ENCODE data around the gene PNCK. TPM values are rescaled to one million over a fixed set of nuclear protein-coding genes. Genes with fewer than 3 reads are reported as not detected.
"Not testable (repeated sequence)": the region's sequence is repeated elsewhere in the genome, so short reads cannot be mapped to it uniquely, and the experiment has no call there.

Gene PNCK
- total and polyA plus RNA-seq, 12 donors, result 2.0 to 15.6 (median 5.7) TPM

DNA sequence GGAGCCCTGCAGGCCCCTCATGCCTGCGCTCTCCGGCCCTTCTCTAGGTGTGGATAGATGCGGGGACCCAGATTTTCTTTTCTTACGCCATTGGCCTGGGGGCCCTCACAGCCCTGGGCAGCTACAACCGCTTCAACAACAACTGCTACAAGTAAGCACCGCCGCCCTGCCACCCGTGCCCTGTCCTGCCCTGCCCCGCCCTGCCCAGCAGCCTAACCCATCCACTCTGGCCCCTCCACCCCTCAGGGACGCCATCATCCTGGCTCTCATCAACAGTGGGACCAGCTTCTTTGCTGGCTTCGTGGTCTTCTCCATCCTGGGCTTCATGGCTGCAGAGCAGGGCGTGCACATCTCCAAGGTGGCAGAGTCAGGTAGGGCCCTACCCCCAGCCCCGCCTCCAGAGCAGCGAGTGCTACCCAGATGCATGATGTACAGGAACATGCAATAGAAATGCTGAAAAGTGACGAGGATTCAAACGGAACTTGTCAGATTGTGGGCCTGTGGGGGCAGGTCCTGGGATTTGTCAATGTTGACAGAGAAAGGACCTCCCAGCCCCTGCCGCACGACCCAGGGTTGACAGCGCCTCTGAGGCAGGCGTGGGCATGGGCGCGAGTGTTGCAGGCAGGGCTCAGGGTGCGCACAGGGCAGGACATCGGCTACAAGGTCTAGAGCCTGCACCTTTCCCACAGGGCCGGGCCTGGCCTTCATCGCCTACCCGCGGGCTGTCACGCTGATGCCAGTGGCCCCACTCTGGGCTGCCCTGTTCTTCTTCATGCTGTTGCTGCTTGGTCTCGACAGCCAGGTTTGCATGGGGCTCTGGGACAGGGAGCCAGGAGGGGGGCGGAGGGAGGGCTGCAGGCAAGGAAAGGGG, 19.8 kb upstream of the PNCK start:
- H3K4me1 ChIP-seq, result peaks cover 0 to 23% (median 0%) of the 10 kb centered on the region in 9 donors
- WGBS, 2 donors, result 62 to 74% methylated on average over 20 to 25 of the region's 31 CpGs
- TF ChIP-seq, protein P1, sequence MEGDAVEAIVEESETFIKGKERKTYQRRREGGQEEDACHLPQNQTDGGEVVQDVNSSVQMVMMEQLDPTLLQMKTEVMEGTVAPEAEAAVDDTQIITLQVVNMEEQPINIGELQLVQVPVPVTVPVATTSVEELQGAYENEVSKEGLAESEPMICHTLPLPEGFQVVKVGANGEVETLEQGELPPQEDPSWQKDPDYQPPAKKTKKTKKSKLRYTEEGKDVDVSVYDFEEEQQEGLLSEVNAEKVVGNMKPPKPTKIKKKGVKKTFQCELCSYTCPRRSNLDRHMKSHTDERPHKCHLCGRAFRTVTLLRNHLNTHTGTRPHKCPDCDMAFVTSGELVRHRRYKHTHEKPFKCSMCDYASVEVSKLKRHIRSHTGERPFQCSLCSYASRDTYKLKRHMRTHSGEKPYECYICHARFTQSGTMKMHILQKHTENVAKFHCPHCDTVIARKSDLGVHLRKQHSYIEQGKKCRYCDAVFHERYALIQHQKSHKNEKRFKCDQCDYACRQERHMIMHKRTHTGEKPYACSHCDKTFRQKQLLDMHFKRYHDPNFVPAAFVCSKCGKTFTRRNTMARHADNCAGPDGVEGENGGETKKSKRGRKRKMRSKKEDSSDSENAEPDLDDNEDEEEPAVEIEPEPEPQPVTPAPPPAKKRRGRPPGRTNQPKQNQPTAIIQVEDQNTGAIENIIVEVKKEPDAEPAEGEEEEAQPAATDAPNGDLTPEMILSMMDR (IDR thresholded peaks at IDR 0.05), result no peak
- ATAC-seq (no peak), DNase-seq (no peak)
- H3K36me3 ChIP-seq, result peaks cover 0 to 10% (median 0%) of the 10 kb centered on the region in 9 donors
- intact Hi-C loops (cut with DNase I), result no loop called here
- peak overlapping the region in 1 of 10 donors; percentile 15 for H3K27ac ChIP-seq
- peaks cover 0 to 15% (median 0%) of the 10 kb centered on the region in 7 donors for H3K27me3 ChIP-seq
- H3K9me3 ChIP-seq, result no peaks in the 10 kb centered on the region
- H3K4me3 ChIP-seq, result no peak overlapping the region

DNA sequence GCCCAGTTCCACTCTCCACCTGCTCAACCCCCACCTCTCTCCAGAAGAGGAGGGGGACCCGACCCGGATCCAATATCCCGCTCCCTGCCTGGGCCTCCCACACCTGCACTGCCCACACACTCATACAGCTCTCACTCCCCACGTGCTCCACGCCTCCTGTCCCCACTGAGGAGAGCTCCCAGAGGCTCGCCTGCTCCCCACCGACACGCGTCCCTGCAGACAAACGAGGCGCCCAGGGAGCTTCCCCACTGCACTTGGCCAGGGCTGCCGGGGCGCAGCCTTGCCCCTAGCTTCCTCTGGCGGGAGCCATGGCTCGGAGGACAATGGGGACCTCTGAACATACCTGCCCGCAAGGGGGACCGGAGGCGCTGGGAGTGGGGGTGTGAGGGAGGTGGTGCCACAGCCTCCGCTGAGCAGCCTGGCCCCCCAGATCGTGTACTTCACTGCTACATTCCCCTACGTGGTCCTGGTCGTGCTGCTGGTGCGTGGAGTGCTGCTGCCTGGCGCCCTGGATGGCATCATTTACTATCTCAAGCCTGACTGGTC, 19.1 kb upstream of the PNCK start:
- Histone ChIP-seq H3K9me3 (no peaks in the 10 kb centered on the region), H3K36me3 (peaks cover 0 to 10% (median 0%) of the 10 kb centered on the region in 9 donors), H3K4me3 (no peak overlapping the region), H3K27me3 (peaks cover 0 to 15% (median 0%) of the 10 kb centered on the region in 7 donors), H3K4me1 (peaks cover 0 to 23% (median 0%) of the 10 kb centered on the region in 9 donors), H3K27ac (no peak overlapping the region)
- intact Hi-C loops (cut with DNase I), result no loop called here
- DNase-seq (no peak), ATAC-seq (no peak)
- TF ChIP-seq, protein P1 (IDR thresholded peaks at IDR 0.05), result no peak
- 52 to 65% methylated on average over 10 to 24 of the region's 24 CpGs for WGBS, 2 donors

DNA sequence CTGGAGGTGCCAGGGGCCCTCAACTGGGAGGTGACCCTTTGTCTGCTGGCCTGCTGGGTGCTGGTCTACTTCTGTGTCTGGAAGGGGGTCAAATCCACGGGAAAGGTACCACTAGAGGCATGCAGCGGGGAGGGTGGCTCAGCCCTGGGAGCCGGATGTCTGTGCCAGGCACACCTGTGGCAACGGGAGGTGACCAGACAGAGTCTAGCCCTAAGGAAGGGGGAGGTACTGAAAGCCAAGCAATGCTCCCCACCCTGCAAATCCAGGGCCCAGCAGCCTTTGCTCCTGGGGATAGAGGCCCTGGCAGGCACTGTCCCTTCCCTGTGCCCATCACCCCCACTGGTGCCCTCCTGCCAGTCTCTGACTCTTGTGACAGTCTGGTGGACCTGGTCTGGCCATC, 18.4 kb upstream of the PNCK start:
- no peak overlapping the region for H3K4me3 ChIP-seq
- TF ChIP-seq, protein P1 (IDR thresholded peaks at IDR 0.05), result no peak
- 61 to 66% methylated on average over 4 of the region's 4 CpGs for WGBS, 2 donors
- no peak overlapping the region for H3K27ac ChIP-seq
- H3K27me3 ChIP-seq, result peaks cover 0 to 21% (median 0%) of the 10 kb centered on the region in 7 donors
- intact Hi-C loops (cut with DNase I), result no loop called here
- H3K4me1 ChIP-seq, result peaks cover 0 to 26% (median 0%) of the 10 kb centered on the region in 9 donors
- H3K9me3 ChIP-seq, result no peaks in the 10 kb centered on the region
- DNase-seq (no peak), ATAC-seq (no peak)
- peaks cover 0 to 6% (median 0%) of the 10 kb centered on the region in 9 donors for H3K36me3 ChIP-seq

DNA sequence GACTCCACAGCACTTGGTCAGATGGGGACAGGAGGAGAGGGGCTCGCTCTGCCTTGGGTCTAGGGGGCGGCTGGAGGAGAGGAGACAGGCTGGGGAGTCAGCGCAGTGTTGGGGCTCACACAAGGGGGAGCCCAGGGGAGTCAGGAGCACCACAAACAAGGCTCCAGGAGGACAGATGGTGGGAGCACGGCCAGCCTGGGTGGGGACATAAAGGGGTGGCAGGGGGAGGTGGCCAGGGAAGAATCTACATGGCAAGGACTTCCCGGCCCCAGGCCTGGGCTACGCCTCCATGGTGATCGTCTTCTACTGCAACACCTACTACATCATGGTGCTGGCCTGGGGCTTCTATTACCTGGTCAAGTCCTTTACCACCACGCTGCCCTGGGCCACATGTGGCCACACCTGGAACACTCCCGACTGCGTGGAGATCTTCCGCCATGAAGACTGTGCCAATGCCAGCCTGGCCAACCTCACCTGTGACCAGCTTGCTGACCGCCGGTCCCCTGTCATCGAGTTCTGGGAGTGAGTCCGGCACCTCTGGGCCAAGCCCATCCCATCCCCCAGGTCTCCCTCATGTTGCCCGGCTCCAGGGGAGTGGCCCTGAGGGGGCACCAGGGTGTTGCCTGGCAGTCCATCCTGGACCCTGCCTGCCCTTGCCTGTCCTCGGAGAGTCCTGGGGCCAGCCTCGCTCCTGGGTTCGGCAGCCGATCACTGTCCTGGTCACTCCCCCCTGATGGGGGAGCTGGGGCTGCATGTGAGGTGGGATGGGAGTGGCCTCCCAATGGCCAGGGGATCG, 17.6 kb upstream of the PNCK start:
- H3K27ac ChIP-seq; H3K4me3 ChIP-seq; H3K9me3 ChIP-seq; ATAC-seq; intact Hi-C loops (cut with DNase I); DNase-seq; H3K36me3 ChIP-seq: not testable (repeated sequence)
- 72 to 73% methylated on average over 17 to 20 of the region's 21 CpGs for WGBS, 2 donors
- Histone ChIP-seq H3K27me3 (peaks cover 0 to 28% (median 0%) of the 10 kb centered on the region in 7 donors), H3K4me1 (peaks cover 0 to 28% (median 0%) of the 10 kb centered on the region in 9 donors)

All from heart right ventricle (tissue), 16 donors.